GM12864 (cell line): Measurements from ENCODE around the gene EIPR1.
"Not testable (repeated sequence)": the region's sequence is repeated elsewhere in the genome, so short reads cannot be mapped to it uniquely, and the experiment has no call there.

Source experiments
- DNase-seq: peaks from one replicate; pipeline ENCODE4 v3.0.0-alpha.2; 2011; ENCODE audit warnings: low read depth
- H3K4me3 ChIP-seq: 2 replicates; pipeline ENCODE4 v1.5.1; 2011; ENCODE audit warnings: mild to moderate bottlenecking, low read depth, low read length, control low read depth
- TF ChIP-seq, protein P1 (sequence below): IDR thresholded peaks from 2 replicates; pipeline ENCODE4 v1.5.1; 2011; ENCODE audit warnings: low read depth, mild to moderate bottlenecking, moderate library complexity, low read length, control low read depth, inconsistent platforms; ENCODE audit errors: missing control alignments

The EIPR1 gene

DNA sequence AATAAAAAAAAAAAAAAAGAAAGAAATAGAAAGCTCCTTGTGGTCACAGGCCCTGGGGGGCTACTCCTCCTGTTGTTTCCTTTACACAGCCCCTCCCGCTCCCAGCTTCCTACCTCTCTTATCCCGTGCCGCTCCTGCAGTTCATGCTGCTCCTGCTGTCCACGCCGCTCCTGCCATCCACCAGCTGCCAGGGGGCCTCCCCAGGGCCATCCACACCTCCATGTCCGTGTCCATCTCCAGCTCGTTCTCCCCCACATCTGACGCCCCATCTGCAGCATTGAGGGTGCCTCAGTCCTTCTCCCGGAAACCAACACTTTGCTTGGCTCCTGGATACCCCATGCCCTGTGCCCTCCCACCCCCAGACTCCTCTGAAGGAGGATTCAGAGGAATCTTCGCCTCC, 191.7 kb downstream of the EIPR1 start:
- no peak overlapping the region for H3K4me3 ChIP-seq
- DNase-seq: no peak
- TF ChIP-seq, protein P1, sequence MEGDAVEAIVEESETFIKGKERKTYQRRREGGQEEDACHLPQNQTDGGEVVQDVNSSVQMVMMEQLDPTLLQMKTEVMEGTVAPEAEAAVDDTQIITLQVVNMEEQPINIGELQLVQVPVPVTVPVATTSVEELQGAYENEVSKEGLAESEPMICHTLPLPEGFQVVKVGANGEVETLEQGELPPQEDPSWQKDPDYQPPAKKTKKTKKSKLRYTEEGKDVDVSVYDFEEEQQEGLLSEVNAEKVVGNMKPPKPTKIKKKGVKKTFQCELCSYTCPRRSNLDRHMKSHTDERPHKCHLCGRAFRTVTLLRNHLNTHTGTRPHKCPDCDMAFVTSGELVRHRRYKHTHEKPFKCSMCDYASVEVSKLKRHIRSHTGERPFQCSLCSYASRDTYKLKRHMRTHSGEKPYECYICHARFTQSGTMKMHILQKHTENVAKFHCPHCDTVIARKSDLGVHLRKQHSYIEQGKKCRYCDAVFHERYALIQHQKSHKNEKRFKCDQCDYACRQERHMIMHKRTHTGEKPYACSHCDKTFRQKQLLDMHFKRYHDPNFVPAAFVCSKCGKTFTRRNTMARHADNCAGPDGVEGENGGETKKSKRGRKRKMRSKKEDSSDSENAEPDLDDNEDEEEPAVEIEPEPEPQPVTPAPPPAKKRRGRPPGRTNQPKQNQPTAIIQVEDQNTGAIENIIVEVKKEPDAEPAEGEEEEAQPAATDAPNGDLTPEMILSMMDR: no peak

DNA sequence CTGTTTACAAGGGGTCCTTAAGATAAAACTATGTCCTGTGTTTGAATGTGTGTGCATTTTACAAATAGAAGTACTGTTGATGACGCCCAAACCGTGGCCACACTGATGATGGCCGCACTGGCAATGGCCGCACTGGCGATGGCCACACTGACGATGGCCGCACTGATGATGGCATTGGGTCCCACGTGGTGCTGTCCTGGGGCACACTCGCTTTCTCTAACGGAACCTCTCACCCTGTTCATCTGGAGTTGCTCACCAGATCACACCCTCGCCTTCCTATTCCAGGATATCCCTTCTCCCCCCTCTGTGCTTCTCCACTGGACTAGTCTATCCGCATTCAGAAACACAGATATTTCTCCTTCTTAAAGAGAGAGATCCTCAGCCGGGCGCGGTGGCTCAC, 192.4 kb downstream of the EIPR1 start:
- TF ChIP-seq, protein P1: no peak
- no peak overlapping the region for H3K4me3 ChIP-seq
- DNase-seq: no peak

DNA sequence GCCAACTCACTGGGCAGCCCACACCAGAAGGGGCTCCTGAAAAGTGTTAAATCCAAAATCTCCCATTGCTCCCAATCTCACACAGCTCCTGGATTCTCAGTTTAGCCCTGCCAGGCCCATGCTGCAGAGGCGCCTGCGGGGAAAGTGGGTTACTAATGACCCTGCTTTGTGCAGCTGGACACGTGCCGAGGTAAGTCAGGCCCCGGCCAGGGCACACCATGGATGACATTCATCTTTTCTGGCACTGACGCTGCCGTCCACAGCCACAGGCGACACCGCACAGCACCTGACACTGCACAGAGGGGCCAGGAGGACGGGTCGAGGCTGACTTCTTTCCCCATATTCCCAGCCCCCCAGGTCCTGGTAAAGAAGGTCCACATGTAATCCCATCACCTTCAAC, 193.5 kb downstream of the EIPR1 start:
- TF ChIP-seq, protein P1: no peak
- no peak for DNase-seq
- no peak overlapping the region for H3K4me3 ChIP-seq

DNA sequence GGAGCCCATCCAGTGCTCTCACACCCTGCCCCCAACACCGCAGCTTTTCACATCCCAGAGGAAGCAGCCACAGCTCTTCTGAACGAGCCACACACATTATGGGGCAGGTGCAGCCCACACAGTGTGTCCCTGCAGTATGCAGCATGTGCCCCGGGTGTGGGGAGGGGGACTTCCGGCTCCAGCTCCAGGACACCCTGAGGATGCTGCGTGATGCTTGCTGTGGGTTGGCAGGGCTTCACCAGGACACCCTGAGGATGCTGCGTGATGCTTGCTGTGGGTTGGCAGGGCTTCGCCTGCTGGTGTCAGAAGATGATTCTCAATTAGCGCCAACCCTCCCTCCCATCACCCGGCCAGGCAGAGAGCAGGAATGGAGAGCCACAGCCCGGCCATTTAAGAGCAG, 193.9 kb downstream of the EIPR1 start:
- TF ChIP-seq, protein P1: no peak
- no peak overlapping the region for H3K4me3 ChIP-seq
- no peak for DNase-seq

DNA sequence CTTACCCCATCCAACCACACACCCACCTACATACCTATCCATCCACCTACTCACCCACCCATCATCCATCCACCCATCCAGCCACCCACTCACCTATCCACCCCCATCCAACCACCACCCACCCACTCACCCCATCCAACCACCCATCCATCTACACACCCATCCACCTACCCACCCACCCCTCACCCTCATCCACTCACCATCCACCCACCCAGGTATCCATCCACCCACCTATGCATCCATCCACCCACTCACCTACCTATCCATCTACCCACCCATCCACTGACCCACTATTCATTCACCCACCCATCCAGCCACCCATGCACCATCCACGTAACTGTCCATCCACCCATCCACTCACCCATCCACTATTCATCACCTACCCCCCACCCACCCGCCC, 194.8 kb downstream of the EIPR1 start:
- TF ChIP-seq, protein P1: no peak
- no peak overlapping the region for H3K4me3 ChIP-seq
- no peak for DNase-seq

DNA sequence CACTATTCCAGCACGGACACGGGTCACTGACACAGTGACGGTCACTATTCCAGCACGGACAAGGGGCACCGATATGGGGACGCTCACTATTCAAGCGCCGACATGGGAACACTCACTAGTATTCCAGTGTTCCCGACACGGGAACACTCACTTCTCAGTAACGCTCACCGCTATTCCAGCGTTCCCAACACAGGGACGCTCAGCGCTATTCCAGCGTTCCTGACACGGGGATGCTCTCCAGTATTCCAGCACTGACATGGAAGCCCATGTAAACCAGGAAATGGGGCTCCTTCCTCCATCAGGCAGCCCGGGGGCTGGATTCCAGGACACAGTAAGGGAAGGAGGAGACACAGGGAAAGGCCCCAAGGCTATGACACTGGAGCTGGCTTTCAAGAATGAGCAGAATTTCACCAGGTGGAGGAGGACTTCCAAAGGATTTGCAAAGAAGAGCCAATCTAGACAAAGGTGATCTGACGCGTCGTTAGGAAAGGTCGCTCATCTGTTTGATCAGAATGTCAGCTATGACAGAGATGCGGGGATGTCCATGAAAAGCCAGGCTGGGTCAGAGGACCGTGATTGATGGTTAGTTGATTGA, 196.1 kb downstream of the EIPR1 start:
- TF ChIP-seq, protein P1: no peak
- DNase-seq: no peak
- H3K4me3 ChIP-seq: no peak overlapping the region

DNA sequence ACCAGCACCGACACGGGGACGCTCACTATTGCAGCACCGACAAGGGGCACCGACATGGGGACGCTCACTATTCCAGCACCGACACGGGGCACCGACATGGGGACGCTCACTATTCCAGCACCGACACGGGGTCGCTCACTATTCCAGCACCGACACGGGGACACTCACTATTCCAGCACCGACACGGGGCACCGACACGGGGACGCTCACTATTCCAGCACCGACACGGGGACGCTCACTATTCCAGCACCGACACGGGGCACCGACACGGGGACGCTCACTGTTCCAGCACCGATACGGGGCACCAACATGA, 196.8 kb downstream of the EIPR1 start:
- not testable (repeated sequence) for DNase-seq, H3K4me3 ChIP-seq
